Measurements from ENCODE around the gene TRIM28. TPM values are rescaled to one million over a fixed set of nuclear protein-coding genes. Genes with fewer than 3 reads are reported as not detected.

TRIM28 gene
- total and polyA plus RNA-seq, 9 of the 15 experiments (the other 6 are each of a cell fraction or from before 2014, with no cell fraction given): 12.1 to 797 (median 490) TPM

GRCh38 chr19:58584498-58585441 is 40.9 kb downstream of the TRIM28 start (continued):
- TF ChIP-seq HNRNPK (IDR thresholded peaks at IDR 0.05; ENCODE audit: low read depth, low read length, poor library complexity, severe bottlenecking) (no peak), TRIM28 (IDR thresholded peaks at IDR 0.05) (0 out of 2 replicates have a peak, but pooled peaks have one; percentile 25), XRCC5 (IDR thresholded peaks at IDR 0.05; ENCODE audit: low read depth, low read length) (no peak), ETV6 (IDR thresholded peaks at IDR 0.05; ENCODE audit: borderline replicate concordance in 1 of 2, low read depth in 2 of 2, low read length in 1 of 2) (peak in 1 of 2 experiments; percentile 64; a peak in 2 of 4 replicates), ETV6 (CRISPR knock-in tag; IDR thresholded peaks at IDR 0.05; ENCODE audit: borderline replicate concordance) (no peak), SAFB2 (IDR thresholded peaks at IDR 0.05; ENCODE audit: borderline replicate concordance, low read depth, low read length, severe bottlenecking) (no peak), ZNF24 (IDR thresholded peaks at IDR 0.05) (no peak; the same call in 1 of the 2 replicates), ZEB2 (IDR thresholded peaks at IDR 0.05) (peak; percentile 70)
- TF ChIP-seq, protein P1, sequence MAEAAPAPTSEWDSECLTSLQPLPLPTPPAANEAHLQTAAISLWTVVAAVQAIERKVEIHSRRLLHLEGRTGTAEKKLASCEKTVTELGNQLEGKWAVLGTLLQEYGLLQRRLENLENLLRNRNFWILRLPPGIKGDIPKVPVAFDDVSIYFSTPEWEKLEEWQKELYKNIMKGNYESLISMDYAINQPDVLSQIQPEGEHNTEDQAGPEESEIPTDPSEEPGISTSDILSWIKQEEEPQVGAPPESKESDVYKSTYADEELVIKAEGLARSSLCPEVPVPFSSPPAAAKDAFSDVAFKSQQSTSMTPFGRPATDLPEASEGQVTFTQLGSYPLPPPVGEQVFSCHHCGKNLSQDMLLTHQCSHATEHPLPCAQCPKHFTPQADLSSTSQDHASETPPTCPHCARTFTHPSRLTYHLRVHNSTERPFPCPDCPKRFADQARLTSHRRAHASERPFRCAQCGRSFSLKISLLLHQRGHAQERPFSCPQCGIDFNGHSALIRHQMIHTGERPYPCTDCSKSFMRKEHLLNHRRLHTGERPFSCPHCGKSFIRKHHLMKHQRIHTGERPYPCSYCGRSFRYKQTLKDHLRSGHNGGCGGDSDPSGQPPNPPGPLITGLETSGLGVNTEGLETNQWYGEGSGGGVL (CRISPR knock-in tag; IDR thresholded peaks at IDR 0.05): no peak
- TF ChIP-seq, protein P2, sequence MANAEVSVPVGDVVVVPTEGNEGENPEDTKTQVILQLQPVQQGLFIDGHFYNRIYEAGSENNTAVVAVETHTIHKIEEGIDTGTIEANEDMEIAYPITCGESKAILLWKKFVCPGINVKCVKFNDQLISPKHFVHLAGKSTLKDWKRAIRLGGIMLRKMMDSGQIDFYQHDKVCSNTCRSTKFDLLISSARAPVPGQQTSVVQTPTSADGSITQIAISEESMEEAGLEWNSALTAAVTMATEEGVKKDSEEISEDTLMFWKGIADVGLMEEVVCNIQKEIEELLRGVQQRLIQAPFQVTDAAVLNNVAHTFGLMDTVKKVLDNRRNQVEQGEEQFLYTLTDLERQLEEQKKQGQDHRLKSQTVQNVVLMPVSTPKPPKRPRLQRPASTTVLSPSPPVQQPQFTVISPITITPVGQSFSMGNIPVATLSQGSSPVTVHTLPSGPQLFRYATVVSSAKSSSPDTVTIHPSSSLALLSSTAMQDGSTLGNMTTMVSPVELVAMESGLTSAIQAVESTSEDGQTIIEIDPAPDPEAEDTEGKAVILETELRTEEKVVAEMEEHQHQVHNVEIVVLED (CRISPR knock-in tag; IDR thresholded peaks at IDR 0.05): no peak
- TF ChIP-seq, protein P3, sequence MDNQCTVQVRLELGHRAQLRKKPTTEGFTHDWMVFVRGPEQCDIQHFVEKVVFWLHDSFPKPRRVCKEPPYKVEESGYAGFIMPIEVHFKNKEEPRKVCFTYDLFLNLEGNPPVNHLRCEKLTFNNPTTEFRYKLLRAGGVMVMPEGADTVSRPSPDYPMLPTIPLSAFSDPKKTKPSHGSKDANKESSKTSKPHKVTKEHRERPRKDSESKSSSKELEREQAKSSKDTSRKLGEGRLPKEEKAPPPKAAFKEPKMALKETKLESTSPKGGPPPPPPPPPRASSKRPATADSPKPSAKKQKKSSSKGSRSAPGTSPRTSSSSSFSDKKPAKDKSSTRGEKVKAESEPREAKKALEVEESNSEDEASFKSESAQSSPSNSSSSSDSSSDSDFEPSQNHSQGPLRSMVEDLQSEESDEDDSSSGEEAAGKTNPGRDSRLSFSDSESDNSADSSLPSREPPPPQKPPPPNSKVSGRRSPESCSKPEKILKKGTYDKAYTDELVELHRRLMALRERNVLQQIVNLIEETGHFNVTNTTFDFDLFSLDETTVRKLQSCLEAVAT (IDR thresholded peaks at IDR 0.05): peak in 1 of 2 experiments; percentile 87; a peak in 2 of 4 replicates
- TF ChIP-seq, protein P4, sequence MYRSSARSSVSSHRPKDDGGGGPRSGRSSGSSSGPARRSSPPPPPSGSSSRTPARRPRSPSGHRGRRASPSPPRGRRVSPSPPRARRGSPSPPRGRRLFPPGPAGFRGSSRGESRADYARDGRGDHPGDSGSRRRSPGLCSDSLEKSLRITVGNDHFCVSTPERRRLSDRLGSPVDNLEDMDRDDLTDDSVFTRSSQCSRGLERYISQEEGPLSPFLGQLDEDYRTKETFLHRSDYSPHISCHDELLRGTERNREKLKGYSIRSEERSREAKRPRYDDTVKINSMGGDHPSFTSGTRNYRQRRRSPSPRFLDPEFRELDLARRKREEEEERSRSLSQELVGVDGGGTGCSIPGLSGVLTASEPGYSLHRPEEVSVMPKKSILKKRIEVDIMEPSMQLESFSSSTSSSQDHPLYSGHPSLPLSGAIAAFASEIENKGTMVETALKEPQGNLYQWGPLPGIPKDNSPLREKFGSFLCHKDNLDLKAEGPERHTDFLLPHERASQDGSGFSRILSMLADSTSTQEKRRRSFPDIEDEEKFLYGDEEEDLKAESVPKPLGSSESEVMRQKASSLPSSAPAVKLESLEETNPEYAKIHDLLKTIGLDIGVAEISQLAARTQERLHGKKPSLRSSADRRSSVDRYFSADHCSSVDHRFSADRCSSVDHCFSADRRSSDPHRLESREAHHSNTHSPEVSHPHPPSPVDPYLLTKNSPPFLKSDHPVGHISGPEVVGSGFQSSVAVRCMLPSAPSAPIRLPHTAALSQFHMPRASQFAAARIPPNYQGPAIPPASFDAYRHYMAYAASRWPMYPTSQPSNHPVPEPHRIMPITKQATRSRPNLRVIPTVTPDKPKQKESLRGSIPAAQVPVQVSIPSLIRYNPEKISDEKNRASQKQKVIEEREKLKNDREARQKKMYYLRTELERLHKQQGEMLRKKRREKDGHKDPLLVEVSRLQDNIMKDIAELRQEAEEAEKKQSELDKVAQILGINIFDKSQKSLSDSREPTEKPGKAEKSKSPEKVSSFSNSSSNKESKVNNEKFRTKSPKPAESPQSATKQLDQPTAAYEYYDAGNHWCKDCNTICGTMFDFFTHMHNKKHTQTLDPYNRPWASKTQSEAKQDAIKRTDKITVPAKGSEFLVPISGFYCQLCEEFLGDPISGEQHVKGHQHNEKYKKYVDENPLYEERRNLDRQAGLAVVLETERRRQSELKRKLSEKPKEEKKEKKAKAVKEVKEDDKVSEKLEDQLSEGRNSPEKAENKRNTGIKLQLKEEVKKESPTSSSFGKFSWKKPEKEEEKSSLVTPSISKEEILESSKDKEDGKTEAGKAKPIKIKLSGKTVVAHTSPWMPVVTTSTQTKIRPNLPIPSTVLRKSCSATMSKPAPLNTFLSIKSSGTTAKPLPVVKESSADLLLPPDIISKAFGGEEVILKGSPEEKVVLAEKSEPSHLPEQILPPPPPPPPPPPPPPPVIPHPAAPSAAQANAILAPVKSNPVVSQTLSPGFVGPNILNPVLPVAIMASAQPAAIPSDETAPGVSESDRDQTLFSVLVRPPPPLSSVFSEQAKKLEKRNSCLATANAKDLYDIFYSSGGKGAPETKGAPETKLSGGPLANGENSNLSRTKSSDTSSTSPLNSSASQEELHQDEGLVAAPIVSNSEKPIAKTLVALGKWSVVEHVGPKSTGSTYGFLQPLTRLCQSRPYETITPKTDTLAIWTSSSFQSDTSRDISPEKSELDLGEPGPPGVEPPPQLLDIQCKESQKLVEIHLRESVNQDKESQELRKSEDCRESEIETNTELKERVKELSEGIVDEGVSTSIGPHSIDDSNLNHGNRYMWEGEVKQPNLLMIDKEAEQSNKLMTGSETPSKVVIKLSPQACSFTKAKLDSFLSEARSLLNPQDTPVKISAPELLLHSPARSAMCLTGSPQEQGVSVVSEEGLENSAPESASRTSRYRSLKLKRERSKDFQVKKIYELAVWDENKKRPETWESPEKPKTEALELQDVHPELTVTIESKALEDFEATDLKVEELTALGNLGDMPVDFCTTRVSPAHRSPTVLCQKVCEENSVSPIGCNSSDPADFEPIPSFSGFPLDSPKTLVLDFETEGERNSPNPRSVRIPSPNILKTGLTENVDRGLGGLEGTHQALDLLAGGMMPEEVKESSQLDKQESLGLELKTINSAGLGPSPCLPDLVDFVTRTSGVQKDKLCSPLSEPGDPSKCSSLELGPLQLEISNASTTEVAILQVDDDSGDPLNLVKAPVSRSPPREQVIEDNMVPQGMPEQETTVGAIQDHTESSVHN (IDR thresholded peaks at IDR 0.05; ENCODE audit: borderline replicate concordance in 1 of 2, low read depth in 1 of 2): peak in 1 of 2 experiments; percentile 60; a peak in 2 of 4 replicates

All from K562 (cell line).